ENCODE data around the gene ODAD2.

The ODAD2 gene

DNA sequence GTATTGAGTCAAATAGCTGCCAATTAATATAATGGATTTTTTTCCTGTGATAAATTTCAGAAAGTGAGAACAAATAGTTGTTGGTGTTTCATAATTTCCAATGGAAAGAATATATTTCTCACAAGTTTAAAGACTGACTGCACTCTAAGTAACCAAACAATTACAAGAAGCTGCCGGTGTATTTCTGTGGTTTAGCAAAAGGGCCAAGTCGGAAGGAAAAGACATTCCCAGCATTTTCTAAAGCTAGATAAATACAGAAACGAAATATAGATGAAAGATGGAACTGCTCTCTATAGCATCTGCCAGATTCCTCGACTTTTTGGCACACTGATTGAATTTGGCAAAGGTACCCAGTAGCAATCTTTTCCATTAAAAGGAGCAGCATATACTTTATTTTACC lies 160.5 kb downstream of the ODAD2 start:
- FAIRE-seq = no peak

DNA sequence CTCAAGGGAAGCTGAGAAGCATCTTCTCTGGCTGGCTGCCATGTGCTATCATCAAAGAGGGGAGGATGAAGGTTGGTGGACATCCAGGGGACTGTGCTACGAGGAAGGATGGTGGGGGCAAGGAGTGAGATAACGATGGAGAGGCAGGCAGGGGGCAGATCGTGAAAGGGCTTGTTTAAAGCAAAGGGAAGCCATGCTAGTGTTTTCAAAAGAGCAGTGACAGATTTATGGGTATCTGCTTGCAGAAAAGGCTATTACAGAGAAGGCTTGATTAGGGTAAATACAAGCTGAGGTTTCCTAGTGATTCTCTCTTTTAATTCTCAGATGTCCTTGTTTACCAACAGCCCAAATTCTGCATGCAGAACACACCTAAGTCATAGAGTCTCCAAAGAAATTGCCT lies 164.4 kb downstream of the ODAD2 start:
- no peak for FAIRE-seq

DNA sequence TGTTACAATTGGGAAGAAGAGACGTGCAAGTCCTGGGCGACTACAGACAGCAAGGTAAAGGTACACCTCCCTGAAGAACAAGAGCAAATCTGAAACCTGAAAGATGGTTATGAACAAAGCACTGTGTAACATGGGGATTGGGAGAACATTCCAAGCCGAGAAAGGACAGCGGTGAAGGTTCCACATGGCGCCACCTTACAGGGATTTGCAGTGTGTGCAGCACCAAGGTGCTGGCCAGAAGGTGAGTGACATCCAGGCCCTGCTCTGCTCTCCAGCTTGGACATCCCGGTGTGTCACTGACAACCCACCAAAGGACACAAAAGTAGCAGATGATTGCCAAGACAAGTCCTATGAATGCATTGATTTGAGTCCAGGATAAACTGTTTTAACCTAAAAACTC lies 165.1 kb downstream of the ODAD2 start:
- FAIRE-seq = no peak

DNA sequence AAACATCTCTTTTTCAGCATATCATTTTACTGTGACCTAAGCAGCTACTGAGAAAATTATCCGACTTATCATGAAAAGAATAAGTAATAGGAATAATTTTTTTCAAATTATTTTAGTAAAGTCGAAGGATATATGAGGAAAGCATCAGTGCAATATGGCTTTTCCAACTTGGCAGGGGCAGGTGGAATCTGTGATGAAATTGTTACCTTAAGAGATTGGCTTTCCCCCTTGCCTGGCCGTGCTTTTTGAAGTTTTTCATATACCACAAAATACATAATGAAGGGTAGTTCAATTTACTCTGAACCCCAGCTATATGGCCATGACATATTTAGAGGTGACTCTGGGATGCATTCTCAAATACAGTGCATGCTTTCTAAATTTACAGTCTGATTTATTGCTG lies 166.1 kb downstream of the ODAD2 start:
- FAIRE-seq = no peak

DNA sequence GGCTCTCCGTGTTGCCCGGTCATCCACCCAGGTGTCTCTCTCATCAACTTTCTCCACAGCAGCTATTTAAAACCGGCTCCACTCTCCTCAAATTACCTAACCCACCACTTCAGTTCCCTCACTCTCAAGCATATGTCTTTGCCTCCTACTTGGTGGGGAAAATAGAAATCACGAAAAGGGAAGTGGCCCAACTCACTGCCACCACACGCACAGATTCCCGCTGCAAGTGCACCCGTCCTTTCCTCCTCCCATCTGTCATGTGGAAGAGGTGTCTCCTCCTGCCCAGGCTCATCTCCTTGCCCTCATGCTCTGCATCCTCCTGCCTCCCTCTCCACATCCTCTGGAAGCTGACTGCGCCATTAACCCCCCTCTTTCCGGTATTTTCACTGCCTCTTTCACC lies 172.5 kb downstream of the ODAD2 start:
- FAIRE-seq = no peak

DNA sequence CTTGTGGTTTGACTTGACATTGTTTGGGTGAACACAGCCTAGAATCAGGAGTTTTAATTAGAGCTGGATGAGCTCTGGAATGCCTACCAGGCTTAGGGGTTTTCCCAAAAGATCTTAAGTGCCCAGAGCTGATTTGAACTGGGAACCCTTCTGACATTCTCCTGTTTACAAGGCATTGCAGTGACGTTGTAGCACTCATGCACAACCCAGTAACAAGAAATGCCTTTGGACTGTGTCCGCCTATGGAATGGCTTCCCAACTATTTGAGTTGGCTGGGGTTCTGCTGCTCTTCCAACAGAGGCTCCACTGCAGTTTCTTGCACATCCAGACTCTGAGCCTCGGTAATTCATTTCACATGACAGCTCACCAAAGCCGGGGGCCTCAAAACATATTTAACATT lies 176.6 kb downstream of the ODAD2 start:
- no peak for FAIRE-seq

DNA sequence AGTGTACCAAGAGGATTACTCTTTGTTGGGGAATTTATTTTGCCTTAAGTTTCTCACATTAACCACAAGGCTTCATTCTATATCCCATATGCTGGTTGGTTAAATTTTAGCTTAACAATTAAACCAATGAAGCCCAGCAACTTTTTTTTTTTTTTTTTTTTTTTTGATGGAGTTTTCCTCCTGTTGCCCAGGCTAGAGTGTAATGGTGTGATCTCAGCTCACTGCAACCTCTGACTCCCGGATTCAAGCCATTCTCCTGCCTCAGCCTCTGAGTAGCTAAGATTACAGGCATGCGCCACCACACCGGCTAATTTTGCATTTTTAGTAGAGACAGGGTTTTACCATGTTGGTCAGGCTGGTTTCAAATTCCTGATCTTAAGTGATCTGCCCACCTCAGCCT lies 178.2 kb downstream of the ODAD2 start:
- no peak for FAIRE-seq

DNA sequence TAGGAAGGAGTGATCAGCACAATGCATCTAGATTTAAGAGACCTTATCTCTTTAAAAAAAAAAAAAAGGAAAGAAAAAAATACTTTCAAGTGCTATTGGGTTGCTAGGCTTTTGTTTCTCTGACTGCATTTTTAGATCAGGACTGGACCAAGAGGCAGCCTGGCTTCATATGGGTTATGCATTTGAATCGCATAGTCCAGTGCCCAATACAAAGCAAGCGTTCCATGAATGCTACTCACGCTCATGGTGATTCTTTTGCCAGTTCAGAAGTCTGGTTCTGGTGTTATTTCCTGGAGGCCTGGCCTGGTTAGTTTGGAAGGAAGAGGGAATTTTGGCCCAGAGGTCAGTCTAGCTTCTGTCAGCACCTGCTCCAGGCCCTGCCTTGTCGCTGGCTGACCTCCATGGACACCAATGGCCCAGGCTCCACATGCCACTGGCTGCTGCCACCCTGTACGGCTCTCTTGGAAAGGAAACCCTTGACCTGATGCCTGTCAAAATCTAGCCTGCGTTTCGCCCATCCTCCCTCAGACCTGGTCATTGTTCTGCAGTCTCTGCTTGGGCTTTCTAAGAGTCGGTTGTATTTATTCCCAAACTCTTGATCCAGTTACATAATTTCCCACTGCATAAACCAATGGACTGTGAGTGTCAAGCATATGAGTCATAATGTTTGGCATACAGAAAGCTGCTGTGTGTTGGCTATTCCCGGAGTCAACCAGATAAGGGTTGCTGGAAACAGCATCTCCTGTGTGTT lies 178.9 kb downstream of the ODAD2 start:
- FAIRE-seq = no peak

DNA sequence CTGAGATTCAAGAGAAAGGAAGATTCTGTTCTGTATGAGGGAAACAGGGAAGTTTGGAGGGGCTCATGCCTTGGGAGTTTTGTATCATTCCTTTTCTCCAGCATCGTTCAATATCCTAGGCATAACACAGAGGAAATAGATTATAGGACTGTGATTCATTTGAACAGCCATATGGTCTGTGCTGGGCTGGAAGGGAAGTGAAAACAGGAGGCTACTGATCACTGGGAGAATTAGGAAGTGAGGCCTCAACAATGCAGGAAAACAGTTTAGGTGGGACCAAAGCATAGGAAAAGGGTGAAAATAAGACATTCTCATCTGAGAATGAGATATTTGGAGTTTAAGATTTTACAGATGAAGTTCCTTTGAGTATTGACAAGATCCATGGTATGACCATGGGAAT lies 182.6 kb downstream of the ODAD2 start:
- FAIRE-seq = no peak

DNA sequence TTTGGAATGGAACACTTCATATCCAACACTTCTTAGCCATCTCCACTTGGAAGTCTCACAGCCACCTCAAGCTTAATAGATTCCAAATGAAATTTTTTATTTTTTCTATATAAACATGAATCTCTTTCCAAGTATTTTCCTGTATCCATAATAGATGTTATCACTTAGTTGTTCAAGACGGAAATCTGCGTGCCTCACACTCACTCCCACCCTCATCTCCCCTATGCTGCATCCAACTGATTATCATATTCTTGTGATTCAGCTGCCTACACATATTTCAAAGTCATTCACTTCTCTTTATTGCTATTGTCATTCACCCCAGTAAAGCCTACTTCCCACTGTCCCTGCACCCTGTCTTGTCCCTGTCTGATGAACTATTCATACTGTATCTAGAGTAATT lies 183.0 kb downstream of the ODAD2 start:
- FAIRE-seq = no peak

DNA sequence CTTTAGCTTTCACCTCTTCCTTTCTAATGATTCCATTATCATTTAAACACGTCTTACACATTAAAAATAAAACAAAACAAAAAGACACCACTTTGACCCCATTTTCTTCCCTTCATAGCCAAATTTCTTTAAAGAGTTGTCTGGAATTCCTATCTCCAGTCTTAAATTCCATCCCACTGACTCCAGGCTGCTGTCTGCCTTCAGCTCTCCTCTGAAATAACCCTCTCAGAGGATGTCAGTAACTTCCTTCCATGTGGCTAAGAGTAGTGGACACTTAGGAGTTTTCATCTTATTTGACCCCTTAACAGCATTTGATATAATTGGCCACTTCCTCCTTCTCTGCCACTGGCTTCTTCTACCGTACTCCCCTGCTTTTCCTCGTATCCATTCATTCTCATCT lies 183.6 kb downstream of the ODAD2 start:
- no peak for FAIRE-seq

DNA sequence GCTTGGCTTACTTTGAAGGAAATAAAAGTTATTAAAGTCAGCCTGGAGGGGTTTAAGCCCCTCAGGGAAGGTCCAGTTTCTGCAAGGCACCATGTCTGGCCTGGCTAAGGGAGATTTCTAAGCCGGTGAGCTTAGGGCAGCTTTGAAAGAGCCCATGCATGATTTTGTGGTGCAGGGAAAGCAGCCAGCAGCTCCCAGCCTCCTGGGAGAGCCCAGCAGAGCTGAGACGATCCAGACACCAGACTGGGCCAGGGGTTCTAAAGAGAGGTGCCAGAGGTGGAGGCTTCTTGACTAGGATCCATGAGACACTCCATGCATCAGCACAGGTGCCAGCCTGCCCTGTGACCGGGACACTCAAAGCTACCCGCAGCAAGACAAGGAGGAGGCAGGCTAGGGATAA lies 193.7 kb downstream of the ODAD2 start:
- FAIRE-seq = no peak

DNA sequence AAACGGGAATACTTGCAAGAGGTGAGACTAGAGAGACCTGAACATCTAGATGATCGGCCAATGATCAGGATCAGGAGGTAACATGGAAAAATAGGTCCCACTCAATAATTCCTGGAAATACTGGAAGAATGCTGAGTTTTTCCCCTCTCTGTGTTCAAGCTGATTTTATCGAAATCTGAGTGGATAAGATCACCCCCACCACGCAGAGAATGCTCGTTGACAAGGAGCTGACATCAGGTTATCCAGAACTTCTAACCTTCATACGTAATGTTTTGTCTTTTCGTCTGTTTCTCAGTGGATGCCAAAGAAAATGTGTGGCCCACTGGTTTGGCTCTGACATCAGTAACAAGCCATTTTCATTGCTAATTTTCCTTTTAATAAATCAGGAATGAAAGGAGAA lies 194.7 kb downstream of the ODAD2 start:
- FAIRE-seq = no peak

DNA sequence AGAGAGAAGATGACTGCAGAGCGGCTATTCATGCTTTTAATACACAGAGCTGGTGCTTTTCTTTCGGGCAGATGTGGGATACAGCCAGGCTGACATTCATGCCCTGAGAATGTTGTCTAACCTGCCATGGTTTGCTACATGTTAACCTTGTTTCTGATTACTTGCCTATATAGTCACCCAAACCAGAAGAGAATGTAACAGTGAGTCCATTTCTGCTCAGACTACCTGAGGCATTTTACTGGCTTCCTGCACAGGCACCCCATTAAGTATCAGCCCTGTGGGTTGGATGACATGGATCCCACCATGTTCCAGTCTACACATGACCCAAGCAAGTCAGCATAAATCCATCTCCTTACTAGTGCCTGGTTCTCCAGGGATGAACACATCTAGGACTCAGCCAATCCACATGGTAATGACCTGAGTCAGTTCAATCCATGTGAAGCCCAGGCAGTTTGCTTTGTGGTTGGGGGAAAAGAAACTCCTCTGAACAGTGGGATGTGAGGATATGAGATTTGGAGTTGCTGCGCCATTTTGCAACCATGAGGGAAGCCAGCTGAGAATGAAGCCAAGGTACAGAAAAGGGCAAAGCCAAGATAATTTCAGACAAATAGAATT lies 197.6 kb downstream of the ODAD2 start:
- FAIRE-seq = no peak

DNA sequence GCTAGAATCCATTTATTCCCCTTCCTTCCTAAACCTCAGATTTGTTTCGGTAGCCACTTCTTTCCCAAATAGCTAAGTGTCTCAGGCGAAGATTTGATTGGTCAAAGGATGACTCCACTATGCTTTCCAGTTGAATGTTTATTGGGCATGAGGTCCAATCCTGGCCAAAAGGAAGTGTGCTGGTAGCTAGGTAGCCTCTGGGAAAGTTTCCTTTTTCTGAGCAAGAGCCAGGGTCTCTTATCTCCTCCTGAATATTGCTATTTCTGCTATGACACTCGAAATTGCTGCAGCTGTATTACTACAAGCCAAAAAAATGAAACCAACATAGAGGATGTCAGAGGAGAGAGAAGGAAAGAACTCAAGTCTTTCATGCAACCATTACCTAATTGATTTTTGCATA lies 199.8 kb downstream of the ODAD2 start:
- no peak for FAIRE-seq

DNA sequence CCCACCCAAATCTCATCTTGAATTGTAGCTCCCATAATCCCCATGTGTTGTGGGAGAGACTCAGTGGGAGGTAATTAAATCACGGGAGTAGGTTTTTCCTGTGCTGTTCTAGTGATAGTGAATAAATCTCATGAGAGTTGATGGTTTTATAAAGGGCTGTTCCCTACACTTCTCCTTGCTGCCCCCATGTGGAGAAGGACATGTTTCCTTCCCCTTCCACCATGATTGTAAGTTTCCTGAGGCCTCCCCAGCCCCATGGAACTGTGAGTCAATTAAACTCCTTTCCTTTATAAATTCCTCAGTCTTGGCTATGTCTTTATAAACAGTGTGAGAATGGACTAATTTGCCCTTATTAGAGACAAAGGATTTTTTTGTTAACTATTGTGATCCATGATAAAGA lies 204.7 kb downstream of the ODAD2 start:
- no peak for FAIRE-seq

DNA sequence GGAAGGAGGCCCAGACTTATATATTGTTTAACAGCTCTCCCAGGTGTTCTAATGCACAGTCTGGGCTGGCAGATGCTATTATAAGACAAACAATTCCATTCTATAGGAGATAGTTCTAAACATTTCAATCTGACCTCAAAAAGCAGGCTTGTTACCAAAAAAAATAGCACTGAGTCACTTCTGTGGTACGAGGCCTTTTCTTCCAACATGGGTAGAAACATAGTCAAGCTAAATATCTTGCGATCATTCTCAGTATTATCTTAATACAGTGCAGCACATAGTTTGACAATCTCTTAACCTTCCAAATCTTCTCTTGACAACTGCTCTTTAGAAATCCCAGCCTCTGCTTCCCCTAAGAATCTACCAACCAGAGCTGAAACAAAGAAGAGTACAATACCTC lies 206.7 kb downstream of the ODAD2 start:
- FAIRE-seq = no peak

DNA sequence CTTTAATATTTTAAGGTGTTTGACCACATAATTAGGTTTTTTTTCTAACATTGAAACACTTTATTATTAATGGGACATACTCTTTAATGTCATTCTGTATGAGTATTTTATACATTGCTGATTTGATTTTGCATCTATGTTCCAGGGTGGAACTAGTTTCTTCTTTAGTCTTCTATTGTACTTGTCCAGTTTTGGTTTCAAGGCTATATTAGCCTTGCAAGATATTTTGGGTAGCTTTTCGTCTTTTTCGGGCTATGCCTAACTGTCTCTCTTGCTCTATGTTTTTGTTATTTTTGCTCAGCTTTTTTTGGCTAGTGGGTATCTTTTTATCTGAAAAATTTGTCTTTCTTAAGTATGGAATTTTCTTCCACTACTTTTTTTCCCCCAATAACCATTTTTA lies 214.6 kb downstream of the ODAD2 start:
- no peak for FAIRE-seq

DNA sequence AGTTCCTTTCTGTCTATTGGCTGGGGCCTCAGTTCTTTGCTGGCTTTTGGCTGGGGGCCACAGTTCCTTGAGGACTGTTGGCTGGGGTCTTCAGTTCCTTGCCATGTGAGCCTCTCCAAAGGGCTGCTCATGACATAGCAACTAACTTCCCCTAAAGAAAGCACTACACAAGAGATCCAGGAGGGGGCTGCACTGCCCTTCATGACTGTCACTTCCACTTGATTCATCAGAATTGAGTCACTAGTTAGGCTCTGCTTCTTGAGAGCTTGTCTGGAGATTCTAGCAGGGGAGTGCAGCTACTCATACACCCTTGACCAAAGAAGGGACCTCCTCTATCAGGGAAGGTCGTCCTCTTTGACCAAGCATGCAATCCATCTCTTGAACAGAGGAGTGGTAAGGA lies 215.2 kb downstream of the ODAD2 start:
- no peak for FAIRE-seq

DNA sequence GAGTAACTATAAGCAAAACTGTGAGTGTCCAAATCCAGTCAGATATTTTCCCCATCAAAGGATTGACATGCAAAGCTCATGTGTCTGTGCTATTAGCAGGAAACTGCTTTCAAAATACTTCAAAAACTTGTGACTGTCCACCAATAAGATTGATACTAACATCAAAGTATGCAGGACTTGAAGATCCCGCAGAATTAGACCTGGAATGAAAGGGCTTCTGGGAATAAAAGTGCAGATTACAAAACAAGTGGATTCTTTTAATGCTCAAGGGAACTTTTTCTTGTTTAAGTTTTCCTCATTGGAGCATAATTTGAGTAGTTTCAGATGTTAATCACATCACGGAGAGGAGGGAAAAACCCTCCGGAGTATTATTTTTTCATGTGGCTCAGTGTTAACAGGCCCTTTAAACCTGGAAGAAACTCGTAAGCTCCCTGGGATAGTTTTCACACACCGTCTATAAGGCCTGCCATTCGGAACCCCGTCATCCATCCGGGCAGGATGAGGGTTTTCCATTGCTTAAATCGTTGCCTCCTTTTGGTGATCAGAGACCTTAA lies 219.3 kb downstream of the ODAD2 start:
- no peak for FAIRE-seq

DNA sequence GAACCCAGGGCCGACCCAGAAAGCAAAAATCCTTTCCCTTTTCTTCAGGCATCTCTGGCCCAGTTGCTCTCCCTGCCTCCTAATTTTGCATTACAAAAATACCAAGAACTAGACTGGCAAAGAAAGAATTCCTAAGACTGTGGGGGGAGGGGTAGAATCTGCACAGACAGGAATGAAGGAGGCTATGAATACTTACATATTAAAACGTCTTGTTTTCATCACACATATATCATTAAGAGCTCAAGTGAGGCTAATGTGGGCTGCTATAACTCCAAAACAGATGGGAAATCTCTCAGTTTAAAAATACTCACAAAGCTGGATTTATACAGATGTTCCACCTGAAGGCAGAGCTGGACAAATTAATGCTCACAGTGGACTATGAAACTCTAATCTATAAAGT lies 224.0 kb downstream of the ODAD2 start:
- FAIRE-seq = no peak

DNA sequence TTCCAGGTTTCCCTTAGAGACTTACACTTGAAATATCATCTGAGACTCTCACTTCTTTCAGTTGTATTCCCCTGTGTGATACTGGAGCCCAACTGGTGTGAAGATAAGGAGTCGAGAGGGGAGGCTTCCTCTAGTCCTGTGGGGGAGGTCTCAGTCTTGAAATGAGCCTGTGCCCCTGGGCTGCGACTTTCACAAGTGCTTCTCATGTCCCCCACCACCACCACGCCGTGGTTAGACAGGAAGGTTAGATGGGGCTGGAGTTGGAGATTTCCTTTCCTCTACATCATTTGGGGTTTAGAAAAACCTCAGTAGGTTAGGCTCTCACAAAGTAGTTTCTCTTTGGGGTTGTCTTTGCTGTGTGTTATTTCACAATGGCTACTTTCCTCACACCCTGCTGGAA lies 227.6 kb downstream of the ODAD2 start:
- no peak for FAIRE-seq

DNA sequence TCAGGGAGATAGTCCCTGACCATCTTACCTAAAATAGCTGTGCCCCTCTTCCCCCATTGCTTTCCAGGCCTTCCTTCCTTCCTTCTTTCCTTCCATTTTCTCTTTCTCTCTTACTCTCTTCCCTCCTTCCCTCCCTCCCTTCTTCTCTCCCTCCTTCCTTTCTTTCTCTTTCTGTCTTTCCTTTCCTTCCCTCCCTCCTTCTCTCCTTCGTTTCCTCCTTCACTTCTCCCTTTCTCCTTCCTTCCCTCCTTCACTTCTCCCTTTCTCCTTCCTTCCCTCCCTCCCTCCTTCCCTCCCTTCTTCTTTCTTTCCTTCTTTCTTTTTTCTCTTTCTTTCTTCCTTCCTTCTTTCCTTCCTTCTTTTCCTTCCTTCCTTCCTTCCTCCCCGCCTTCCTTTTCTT lies 228.7 kb downstream of the ODAD2 start:
- FAIRE-seq = no peak

All from A204.1 (cell line).